Measurements from ENCODE around the gene DST. TPM values are rescaled to one million over a fixed set of nuclear protein-coding genes. Genes with fewer than 3 reads are reported as not detected.

The DST gene
- total RNA-seq, 1 donor from 2014 or later = 259 TPM

DNA sequence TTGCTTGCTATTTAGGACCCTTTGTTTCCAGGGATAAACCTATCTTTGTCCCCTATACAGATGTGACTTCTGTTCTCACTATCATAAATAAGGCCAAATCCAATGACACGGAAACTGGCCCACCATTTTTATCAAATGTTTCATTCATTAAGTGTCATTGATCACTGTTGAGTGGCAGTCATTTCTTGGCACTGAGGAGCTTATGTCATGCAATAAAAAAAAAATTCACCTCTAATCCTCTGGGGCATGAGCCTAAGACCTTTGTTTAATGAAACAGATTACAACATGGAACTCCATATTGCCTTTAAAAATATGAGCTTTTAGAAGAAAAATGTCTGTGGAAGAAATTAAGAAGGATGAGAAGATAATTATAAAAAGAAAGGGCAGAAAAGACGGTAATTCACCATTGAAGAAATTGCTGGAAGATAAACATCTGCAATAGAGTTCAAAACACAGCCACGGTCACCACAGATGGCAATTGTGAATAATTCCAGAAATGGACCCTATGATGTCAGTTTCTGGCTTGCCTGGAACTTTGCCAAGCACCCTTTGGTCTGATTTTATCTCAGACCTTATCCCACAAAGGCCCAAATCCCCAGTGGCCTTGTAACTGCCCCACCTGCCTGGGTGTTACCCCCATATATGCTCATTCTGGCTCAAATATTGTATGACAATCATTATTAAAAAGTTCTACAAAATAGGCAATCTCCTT is 91.1 kb downstream of the DST start:
- no peak overlapping the region for H2AFZ ChIP-seq (replicated peaks)
- H3K9ac ChIP-seq = no peak overlapping the region
- no peak overlapping the region for H3K27ac ChIP-seq
- no peaks in the 10 kb centered on the region for H3K27me3 ChIP-seq
- H3K9me3 Mint-ChIP-seq = no peaks in the 10 kb centered on the region
- H4K20me1 ChIP-seq (ENCODE audit: low read depth) = peaks cover 25% of the 10 kb centered on the region
- peaks cover 51% of the 10 kb centered on the region for H3K4me1 Mint-ChIP-seq
- DNase-seq (ENCODE audit: low spot score) = no peak
- no peak overlapping the region for H3K4me3 Mint-ChIP-seq
- H3K9me3 ChIP-seq (ENCODE audit: low read depth) = no peaks in the 10 kb centered on the region
- H3K27ac Mint-ChIP-seq = peak overlapping the region; percentile 5
- H3K36me3 ChIP-seq = peaks cover 21% of the 10 kb centered on the region
- peaks cover 43% of the 10 kb centered on the region for H3K4me1 ChIP-seq
- no peak overlapping the region for H3K4me3 ChIP-seq
- H3K79me2 ChIP-seq (ENCODE audit: low read depth) = peaks cover 49% of the 10 kb centered on the region
- no peak for TF ChIP-seq EZH2phosphoT487 (IDR thresholded peaks at IDR 0.05)
- TF ChIP-seq EZH2 (IDR thresholded peaks at IDR 0.05) = no peak
- TF ChIP-seq, protein P1, sequence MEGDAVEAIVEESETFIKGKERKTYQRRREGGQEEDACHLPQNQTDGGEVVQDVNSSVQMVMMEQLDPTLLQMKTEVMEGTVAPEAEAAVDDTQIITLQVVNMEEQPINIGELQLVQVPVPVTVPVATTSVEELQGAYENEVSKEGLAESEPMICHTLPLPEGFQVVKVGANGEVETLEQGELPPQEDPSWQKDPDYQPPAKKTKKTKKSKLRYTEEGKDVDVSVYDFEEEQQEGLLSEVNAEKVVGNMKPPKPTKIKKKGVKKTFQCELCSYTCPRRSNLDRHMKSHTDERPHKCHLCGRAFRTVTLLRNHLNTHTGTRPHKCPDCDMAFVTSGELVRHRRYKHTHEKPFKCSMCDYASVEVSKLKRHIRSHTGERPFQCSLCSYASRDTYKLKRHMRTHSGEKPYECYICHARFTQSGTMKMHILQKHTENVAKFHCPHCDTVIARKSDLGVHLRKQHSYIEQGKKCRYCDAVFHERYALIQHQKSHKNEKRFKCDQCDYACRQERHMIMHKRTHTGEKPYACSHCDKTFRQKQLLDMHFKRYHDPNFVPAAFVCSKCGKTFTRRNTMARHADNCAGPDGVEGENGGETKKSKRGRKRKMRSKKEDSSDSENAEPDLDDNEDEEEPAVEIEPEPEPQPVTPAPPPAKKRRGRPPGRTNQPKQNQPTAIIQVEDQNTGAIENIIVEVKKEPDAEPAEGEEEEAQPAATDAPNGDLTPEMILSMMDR (IDR thresholded peaks at IDR 0.05) = no peak
- H3K36me3 Mint-ChIP-seq = peaks cover 17% of the 10 kb centered on the region
- H3F3A ChIP-seq (ENCODE audit: low read depth) = peaks cover 17% of the 10 kb centered on the region
- peaks cover 3% of the 10 kb centered on the region for H3K27me3 Mint-ChIP-seq (ENCODE audit: insufficient read depth, low read depth)
- no peak overlapping the region for H3K4me2 ChIP-seq

DNA sequence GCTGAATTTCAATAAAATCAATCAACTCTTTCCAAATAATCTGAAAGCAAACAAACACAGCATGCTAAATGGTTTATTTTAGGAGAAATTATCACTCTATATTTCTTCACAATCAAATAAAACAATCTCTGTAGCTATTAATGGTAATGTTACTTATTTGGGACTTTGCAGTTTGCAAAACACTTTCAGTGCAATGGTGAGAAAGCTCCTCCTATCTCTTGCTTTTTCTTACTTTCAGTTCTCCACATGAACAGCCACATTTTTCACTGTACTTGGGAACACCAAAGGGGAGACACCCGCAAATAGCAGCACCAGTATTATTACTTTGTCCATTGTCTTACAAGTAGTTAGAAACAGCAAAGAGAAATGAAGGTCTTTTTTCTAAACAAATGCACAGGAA is 92.4 kb downstream of the DST start:
- Histone ChIP-seq H3K79me2 (ENCODE audit: low read depth) (peaks cover 61% of the 10 kb centered on the region), H3K4me3 (no peak overlapping the region), H3K27me3 (no peaks in the 10 kb centered on the region), H3K36me3 (peaks cover 21% of the 10 kb centered on the region), H3K9me3 (ENCODE audit: low read depth) (no peaks in the 10 kb centered on the region), H4K20me1 (ENCODE audit: low read depth) (peaks cover 25% of the 10 kb centered on the region), H3K4me2 (no peak overlapping the region), H3K27ac (no peak overlapping the region), H3F3A (ENCODE audit: low read depth) (peaks cover 8% of the 10 kb centered on the region), H3K4me1 (peaks cover 30% of the 10 kb centered on the region), H3K9ac (no peak overlapping the region), H2AFZ (replicated peaks) (no peak overlapping the region)
- Mint-ChIP-seq H3K36me3 (peaks cover 15% of the 10 kb centered on the region), H3K9me3 (no peaks in the 10 kb centered on the region), H3K4me1 (peaks cover 42% of the 10 kb centered on the region), H3K4me3 (no peak overlapping the region), H3K27me3 (ENCODE audit: insufficient read depth, low read depth) (peaks cover 2% of the 10 kb centered on the region), H3K27ac (no peak overlapping the region)
- TF ChIP-seq, protein P1 (IDR thresholded peaks at IDR 0.05) = no peak
- TF ChIP-seq EZH2phosphoT487 (IDR thresholded peaks at IDR 0.05) (no peak), EZH2 (IDR thresholded peaks at IDR 0.05) (no peak)
- no peak for DNase-seq (ENCODE audit: low spot score)

DNA sequence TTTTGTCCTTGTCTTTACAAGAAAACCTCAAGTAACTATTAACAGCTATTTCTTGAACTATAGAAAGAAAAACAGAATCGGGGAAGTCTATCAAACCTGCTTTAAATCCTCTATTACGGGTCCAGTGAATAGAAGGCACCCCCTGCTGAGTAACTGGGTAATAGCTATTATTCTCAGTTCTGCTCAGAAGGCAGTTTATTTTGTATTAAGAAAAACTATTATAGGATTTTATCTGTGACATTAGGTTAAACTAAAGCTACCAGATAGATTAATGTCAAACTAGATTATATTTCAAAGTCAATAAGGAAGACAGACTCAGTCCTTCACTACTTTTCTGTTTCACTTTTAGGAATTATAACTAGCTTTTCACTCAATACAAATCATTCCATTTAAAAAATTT is 93.7 kb downstream of the DST start:
- no peak overlapping the region for H2AFZ ChIP-seq (replicated peaks)
- peaks cover 25% of the 10 kb centered on the region for H3K4me1 ChIP-seq
- Mint-ChIP-seq H3K9me3 (no peaks in the 10 kb centered on the region), H3K4me3 (no peak overlapping the region), H3K36me3 (peaks cover 14% of the 10 kb centered on the region), H3K27ac (no peak overlapping the region), H3K4me1 (peaks cover 34% of the 10 kb centered on the region), H3K27me3 (ENCODE audit: insufficient read depth, low read depth) (no peaks in the 10 kb centered on the region)
- TF ChIP-seq EZH2 (IDR thresholded peaks at IDR 0.05) (no peak), EZH2phosphoT487 (IDR thresholded peaks at IDR 0.05) (no peak)
- TF ChIP-seq, protein P1 (IDR thresholded peaks at IDR 0.05) = no peak
- no peaks in the 10 kb centered on the region for H3K9me3 ChIP-seq (ENCODE audit: low read depth)
- H3K27me3 ChIP-seq = no peaks in the 10 kb centered on the region
- peaks cover 15% of the 10 kb centered on the region for H3K36me3 ChIP-seq
- no peak overlapping the region for H3K9ac ChIP-seq
- H4K20me1 ChIP-seq (ENCODE audit: low read depth) = peaks cover 36% of the 10 kb centered on the region
- H3K4me3 ChIP-seq = peak overlapping the region; percentile 4
- H3K4me2 ChIP-seq = peak overlapping the region; percentile 42
- peaks cover 10% of the 10 kb centered on the region for H3F3A ChIP-seq (ENCODE audit: low read depth)
- peaks cover 68% of the 10 kb centered on the region for H3K79me2 ChIP-seq (ENCODE audit: low read depth)
- peak; percentile 66 for DNase-seq (ENCODE audit: low spot score)
- H3K27ac ChIP-seq = peak overlapping the region; percentile 41
